G401.6 (cell line): ENCODE measurements around the gene NTN3.

ENCODE experiments used
- FAIRE-seq: peaks from 2 replicates; lab custom pipeline; 2012; peaks lifted over from hg19 to GRCh38; lab: Jason Lieb, UNC

Gene NTN3

GRCh38 chr16:2497695-2498484 lies 26.8 kb downstream of the NTN3 start:
- no peak for FAIRE-seq

- FAIRE-seq: no peak
These were observed 27.6 kb downstream of the NTN3 start for GRCh38 chr16:2498531-2499253.

GRCh38 chr16:2499454-2499853 lies 28.4 kb downstream of the NTN3 start:
- no peak for FAIRE-seq

GRCh38 chr16:2499890-2500429 lies 28.9 kb downstream of the NTN3 start:
- no peak for FAIRE-seq

- no peak for FAIRE-seq
These were observed 29.4 kb downstream of the NTN3 start for GRCh38 chr16:2500430-2500917.

GRCh38 chr16:2500918-2501750 lies 30.0 kb downstream of the NTN3 start:
- no peak for FAIRE-seq

GRCh38 chr16:2501946-2502895 lies 31.1 kb downstream of the NTN3 start:
- no peak for FAIRE-seq

GRCh38 chr16:2505695-2506094 lies 34.6 kb downstream of the NTN3 start:
- FAIRE-seq: no peak

GRCh38 chr16:2507052-2507659 lies 36.1 kb downstream of the NTN3 start:
- no peak for FAIRE-seq

GRCh38 chr16:2507665-2508064 lies 36.6 kb downstream of the NTN3 start:
- FAIRE-seq: no peak

- FAIRE-seq: no peak
These were observed 37.8 kb downstream of the NTN3 start for GRCh38 chr16:2508722-2509400.

GRCh38 chr16:2511128-2511800 lies 40.2 kb downstream of the NTN3 start:
- FAIRE-seq: no peak

- no peak for FAIRE-seq
These were observed 41.1 kb downstream of the NTN3 start for GRCh38 chr16:2511996-2512734.

- FAIRE-seq: no peak
These were observed 41.8 kb downstream of the NTN3 start for GRCh38 chr16:2512735-2513404.

GRCh38 chr16:2513405-2514332 lies 42.6 kb downstream of the NTN3 start, which contains the start of gene ATP6V0C:
TSS of gene ATP6V0C (plus strand) at chr16:2513952. CDS start at chr16:2514104, 152 bp downstream.
- FAIRE-seq: no peak

- no peak for FAIRE-seq
These were observed 43.5 kb downstream of the NTN3 start for GRCh38 chr16:2514333-2515179.
